ENCODE data around the gene MRPL19. TPM values are rescaled to one million over a fixed set of nuclear protein-coding genes. Genes with fewer than 3 reads are reported as not detected.

Gene MRPL19
- total and polyA plus RNA-seq, 2 donors (not counting 3 experiments of a cell fraction or from before 2014, with no cell fraction given), result 13.0 to 52.3 TPM

GRCh38 chr2:75640621-75641121, 5.9 kb upstream of the MRPL19 start:
- H3K4me2 ChIP-seq (ENCODE audit: insufficient read depth, low read length), result peak overlapping the region; percentile 45
- TF ChIP-seq GATA2 (IDR thresholded peaks at IDR 0.05; ENCODE audit: insufficient read depth, insufficient read length, low read depth, low read length) (no peak), CTCF (IDR thresholded peaks at IDR 0.05; ENCODE audit: extremely low read depth in 1 of 2, insufficient read depth in 1 of 2, low read depth in 1 of 2, low read length in 2 of 2) (peak; percentile 99)
- H3K36me3 ChIP-seq (ENCODE audit: control insufficient read depth in 2 of 2, extremely low read depth in 1 of 2, insufficient read depth in 2 of 2, low read length in 2 of 2), result no peaks in the 10 kb centered on the region
- peak overlapping the region; percentile 27 for H3K27ac ChIP-seq (ENCODE audit: insufficient read depth, low read depth, low read length)
- peak; percentile 87 for FAIRE-seq
- H3K27me3 ChIP-seq (ENCODE audit: control insufficient read depth in 2 of 2, insufficient read depth in 2 of 2, low read length in 2 of 2), result peaks cover 12 to 17% of the 10 kb centered on the region in 2 experiments
- peak; percentile 83 for DNase-seq (ENCODE audit: low read depth, low spot score)
- peaks cover 14% of the 10 kb centered on the region for H3K4me1 ChIP-seq (ENCODE audit: control insufficient read depth, extremely low read depth, insufficient read depth, low read length)
- no peaks in the 10 kb centered on the region for H3K9me3 ChIP-seq (replicated peaks; ENCODE audit: control insufficient read depth, insufficient read depth, low read length)
- H2AFZ ChIP-seq (ENCODE audit: low read depth, low read length), result peak overlapping the region; percentile 72
- dilution Hi-C loops (cut with MboI; ENCODE audit: extremely low pct_ligation_motif_present, low sequenced_read_pairs) (no loop called here), intact Hi-C loops (cut with micrococcal nuclease) (loop anchor here (1.0 to 2.0 kb wide), 4 partner anchors 37 to 959 kb away; partner anchors contain the start of gene GCFC2)
- no peaks in the 10 kb centered on the region for H3K9me1 ChIP-seq (replicated peaks; ENCODE audit: control insufficient read depth, extremely low read depth, insufficient read depth, low read length)
- no TSS peak for BruUV-seq (replicated peaks)
- H4K20me1 ChIP-seq (replicated peaks; ENCODE audit: control insufficient read depth, extremely low read depth, insufficient read depth, low read length), result no peaks in the 10 kb centered on the region
- H3K9ac ChIP-seq (replicated peaks; ENCODE audit: extremely low read depth, insufficient read depth, low read length), result no peak overlapping the region
- H3K79me2 ChIP-seq (ENCODE audit: control insufficient read depth, insufficient read depth, low read length), result no peaks in the 10 kb centered on the region
- ChIA-PET CTCF (interaction anchor here (0.7 to 3.3 kb wide), 26 partner anchors 11 to 959 kb away, joined by 3 to 104 read pairs (median 4); partner anchors contain the start of gene GCFC2), POLR2A (no interaction called here)
- H3K4me3 ChIP-seq (replicated peaks in 1 of 3; ENCODE audit: insufficient read depth in 1 of 3, low read depth in 1 of 3, low read length in 3 of 3), result peak overlapping the region in 1 of 3 experiments; percentile 11

- H2AFZ ChIP-seq (ENCODE audit: low read depth, low read length), result peak overlapping the region; percentile 48
- H3K9me1 ChIP-seq (replicated peaks; ENCODE audit: control insufficient read depth, extremely low read depth, insufficient read depth, low read length), result no peaks in the 10 kb centered on the region
- no peak for FAIRE-seq
- no peak overlapping the region for H3K9ac ChIP-seq (replicated peaks; ENCODE audit: extremely low read depth, insufficient read depth, low read length)
- H3K27ac ChIP-seq (ENCODE audit: insufficient read depth, low read depth, low read length), result no peak overlapping the region
- no peaks in the 10 kb centered on the region for H3K36me3 ChIP-seq (ENCODE audit: control insufficient read depth in 2 of 2, extremely low read depth in 1 of 2, insufficient read depth in 2 of 2, low read length in 2 of 2)
- DNase-seq (ENCODE audit: low read depth, low spot score), result no peak
- ChIA-PET POLR2A (no interaction called here), CTCF (interaction anchor here (1.2 to 3.3 kb wide), 8 partner anchors 13 to 958 kb away, joined by 3 to 104 read pairs (median 12); partner anchors contain the start of gene GCFC2)
- no peak for TF ChIP-seq MAX (IDR thresholded peaks at IDR 0.05; ENCODE audit: insufficient read depth, insufficient read length)
- TF ChIP-seq CTCF (IDR thresholded peaks at IDR 0.05; ENCODE audit: extremely low read depth in 1 of 2, insufficient read depth in 1 of 2, low read depth in 1 of 2, low read length in 2 of 2), result no peak
- no peak for TF ChIP-seq POLR2A (IDR thresholded peaks at IDR 0.05; ENCODE audit: low read depth, low read length)
- TF ChIP-seq GATA2 (IDR thresholded peaks at IDR 0.05; ENCODE audit: insufficient read depth, insufficient read length, low read depth, low read length), result no peak
- no peak for TF ChIP-seq MYC (IDR thresholded peaks at IDR 0.05; ENCODE audit: low read depth, low read length)
- TF ChIP-seq JUN (IDR thresholded peaks at IDR 0.05; ENCODE audit: borderline replicate concordance, insufficient read depth, insufficient read length, low read depth), result no peak
- no peak for TF ChIP-seq FOS (IDR thresholded peaks at IDR 0.05; ENCODE audit: borderline replicate concordance, insufficient read depth, low read length)
- TF ChIP-seq EZH2 (IDR thresholded peaks at IDR 0.05; ENCODE audit: borderline replicate concordance, low read depth, low read length, severe bottlenecking), result no peak
- TF ChIP-seq POLR2AphosphoS5 (IDR thresholded peaks at IDR 0.05; ENCODE audit: insufficient read depth, low read depth, low read length), result no peak
- no peak overlapping the region for H3K4me2 ChIP-seq (ENCODE audit: insufficient read depth, low read length)
- no TSS peak for BruUV-seq (replicated peaks)
- H3K4me1 ChIP-seq (ENCODE audit: control insufficient read depth, extremely low read depth, insufficient read depth, low read length), result peaks cover 18% of the 10 kb centered on the region
- dilution Hi-C loops (cut with MboI; ENCODE audit: extremely low pct_ligation_motif_present, low sequenced_read_pairs), result no loop called here
- intact Hi-C loops (cut with micrococcal nuclease), result loop anchor here (2.0 kb wide), 1 partner anchor 69 kb away; the partner anchor contains the start of gene GCFC2
- H3K27me3 ChIP-seq (ENCODE audit: control insufficient read depth in 2 of 2, insufficient read depth in 2 of 2, low read length in 2 of 2), result peaks cover 10 to 17% of the 10 kb centered on the region in 2 experiments
- no peak overlapping the region for H3K4me3 ChIP-seq (replicated peaks in 1 of 3; ENCODE audit: insufficient read depth in 1 of 3, low read depth in 1 of 3, low read length in 3 of 3)
- H4K20me1 ChIP-seq (replicated peaks; ENCODE audit: control insufficient read depth, extremely low read depth, insufficient read depth, low read length), result no peaks in the 10 kb centered on the region
- H3K9me3 ChIP-seq (replicated peaks; ENCODE audit: control insufficient read depth, insufficient read depth, low read length), result no peaks in the 10 kb centered on the region
- H3K79me2 ChIP-seq (ENCODE audit: control insufficient read depth, insufficient read depth, low read length), result no peaks in the 10 kb centered on the region
Observed at GRCh38 chr2:75641587-75641986, 5.0 kb upstream of the MRPL19 start.

Data from endothelial cell of umbilical vein (primary cell).